IMR-90 (cell line): ENCODE measurements around the gene IQUB. TPM values are rescaled to one million over a fixed set of nuclear protein-coding genes. Genes with fewer than 3 reads are reported as not detected.
A peak's percentile ranks its signal among the peaks of the same experiment; 100 is the strongest.

Experiments
- ATAC-seq: fragments of 200-7000 bp; cut with Tn5 transposase; 2 replicates; pipeline ENCODE4 v1.9.1; 2020; ENCODE audit warnings: low read depth, mild to moderate bottlenecking, moderate library complexity
- BruUV-seq: library from RNA; stranded (reverse); fragments of 400-500 nt; replicated peaks from 2 replicates; lab custom pipeline; 2021; lab: Mats Ljungman, UMichigan
- CTCF ChIA-PET: fragments of 300-600 bp; formaldehyde crosslinking; extraction: SDS; loops from one replicate; lab custom pipeline; 2021; ENCODE audit warnings: antibody characterized with exemption; lab: Yijun Ruan, JAX
- POLR2A ChIA-PET: fragments of 300-600 bp; sonication (Branson Sonifier 250); formaldehyde crosslinking; loops from one replicate; lab custom pipeline; 2022; ENCODE audit warnings: antibody characterized with exemption; ENCODE audit not compliant: unreplicated experiment; lab: Charles Lee
- DNase-seq: peaks from one replicate; pipeline ENCODE4 v3.0.0; 2013
- H2AFZ ChIP-seq: replicated peaks from 2 replicates; pipeline ENCODE3; 2013; ENCODE audit warnings: low read length, mild to moderate bottlenecking; ENCODE audit not compliant: poor library complexity
- H2AK5ac ChIP-seq: 2 replicates; pipeline ENCODE4 v1.6.1; 2013; ENCODE audit warnings: low read depth, low read length, inconsistent platforms
- H2AK9ac ChIP-seq: replicated peaks from 2 replicates; pipeline ENCODE3; 2013; ENCODE audit warnings: mild to moderate bottlenecking, low read depth, low read length, moderate library complexity; ENCODE audit not compliant: poor library complexity
- H2BK120ac ChIP-seq: 2 replicates; pipeline ENCODE4 v1.6.1; 2013; ENCODE audit warnings: low read depth, low read length, inconsistent platforms
- H2BK15ac ChIP-seq: 3 replicates; pipeline ENCODE4 v1.6.1; 2013; ENCODE audit warnings: low read depth, low read length, inconsistent platforms
- H2BK20ac ChIP-seq: 2 replicates; pipeline ENCODE4 v1.6.1; 2013; ENCODE audit warnings: low read depth, mild to moderate bottlenecking, inconsistent platforms, low read length, moderate library complexity
- H2BK5ac ChIP-seq: 2 replicates; pipeline ENCODE4 v1.6.1; 2013; ENCODE audit warnings: mild to moderate bottlenecking, low read depth, low read length, inconsistent platforms; ENCODE audit not compliant: poor library complexity, severe bottlenecking
- H3K14ac ChIP-seq: replicated peaks from 2 replicates; pipeline ENCODE4 v1.6.1; 2013; ENCODE audit warnings: low read depth, low read length, inconsistent platforms
- H3K18ac ChIP-seq: 2 replicates; pipeline ENCODE4 v1.6.1; 2013; ENCODE audit warnings: low read depth, low read length, control low read depth
- H3K23ac ChIP-seq: 2 replicates; pipeline ENCODE4 v1.6.1; 2013; ENCODE audit warnings: low read depth, low read length, inconsistent platforms
- H3K27ac ChIP-seq: 2 replicates; pipeline ENCODE4 v1.5.1; 2013; ENCODE audit warnings: mild to moderate bottlenecking, control low read depth, low read length; ENCODE audit not compliant: insufficient read depth
- H3K27me3 ChIP-seq: 2 replicates; pipeline ENCODE4 v1.6.1; 2013; ENCODE audit warnings: low read length; ENCODE audit not compliant: control insufficient read depth, insufficient read depth
- H3K36me3 ChIP-seq: 2 replicates; pipeline ENCODE4 v1.6.1; 2013; ENCODE audit warnings: low read length, mixed read lengths; ENCODE audit not compliant: control insufficient read depth, insufficient read depth
- H3K4ac ChIP-seq: 2 replicates; pipeline ENCODE4 v1.6.1; 2013; ENCODE audit warnings: low read depth, low read length, inconsistent platforms
- H3K4me1 ChIP-seq: 2 replicates; pipeline ENCODE4 v1.6.1; 2013; ENCODE audit warnings: low read length, mixed read lengths; ENCODE audit not compliant: control insufficient read depth, insufficient read depth
- H3K4me2 ChIP-seq: 2 replicates; pipeline ENCODE4 v1.6.1; 2013; ENCODE audit warnings: low read depth, mild to moderate bottlenecking, control low read depth, low read length, moderate library complexity
- H3K4me3 ChIP-seq: 2 replicates; pipeline ENCODE4 v1.5.1; 2013; ENCODE audit warnings: low read depth, mild to moderate bottlenecking, control low read depth, low read length, moderate library complexity; ENCODE audit not compliant: insufficient read depth
- H3K56ac ChIP-seq: 2 replicates; pipeline ENCODE4 v1.6.1; 2013; ENCODE audit warnings: low read length, inconsistent platforms; ENCODE audit not compliant: insufficient read depth; ENCODE audit errors: extremely low read depth
- H3K79me1 ChIP-seq, 2 experiments: 2 replicates each; pipeline ENCODE4 v1.6.1; 2013; ENCODE audit warnings: low read length in 2 of 2, inconsistent platforms in 1 of 2, low read depth in 1 of 2
- H3K9ac ChIP-seq: 2 replicates; pipeline ENCODE4 v1.6.1; 2013; ENCODE audit warnings: low read depth, low read length, control low read depth
- H3K9me1 ChIP-seq: 2 replicates; pipeline ENCODE4 v1.6.1; 2013; ENCODE audit warnings: low read length, inconsistent platforms; ENCODE audit not compliant: insufficient read depth
- H3K9me3 ChIP-seq: 2 replicates; pipeline ENCODE4 v1.6.1; 2013; ENCODE audit warnings: low read length; ENCODE audit not compliant: control insufficient read depth, insufficient read depth
- H4K20me1 ChIP-seq: 2 replicates; pipeline ENCODE4 v1.6.1; 2013; ENCODE audit warnings: low read length, inconsistent platforms; ENCODE audit not compliant: insufficient read depth
- H4K5ac ChIP-seq: 2 replicates; pipeline ENCODE4 v1.6.1; 2013; ENCODE audit warnings: mild to moderate bottlenecking, low read depth, low read length, control low read depth
- H4K8ac ChIP-seq, 2 experiments: 2 replicates each; pipeline ENCODE4 v1.6.1; 2013; ENCODE audit warnings: low read depth in 2 of 2, low read length in 2 of 2, control low read depth in 1 of 2, inconsistent platforms in 1 of 2
- H4K91ac ChIP-seq: 2 replicates; pipeline ENCODE4 v1.6.1; 2013; ENCODE audit warnings: low read depth, low read length, inconsistent platforms; ENCODE audit not compliant: insufficient read depth
- CTCF ChIP-seq: conservative IDR thresholded peaks from 2 replicates; pipeline ENCODE4 v1.5.1; 2012; ENCODE audit warnings: mild to moderate bottlenecking, low read depth, low read length, improper control_type of control experiment
- USF2 ChIP-seq: fragments of 150-350 bp; IDR thresholded peaks from 2 replicates; pipeline ENCODE4 v1.6.1; 2017; ENCODE audit warnings: mild to moderate bottlenecking, antibody characterized with exemption, low read length, low read depth
- WGBS, 2 experiments: methylation state at CpG; one replicate each; pipeline versions ENCODE4 v1.1.5 to v1.1.7; 2013; ENCODE audit warnings: missing lambda C conversion rate in 2 of 2; ENCODE audit not compliant: insufficient read length in 1 of 2; ENCODE audit errors: extremely low coverage in 2 of 2; 5-methylcytosine and 5-hydroxymethylcytosine counted together
- dilution Hi-C: fragments of 300-500 bp; cut with HindIII; formaldehyde crosslinking; loops from one replicate; pipeline ENCODE4 v1.14.3; 2018; ENCODE audit warnings: low sequenced_read_pairs; ENCODE audit not compliant: unreplicated experiment
- in situ Hi-C: fragments of 300-500 bp; cut with MboI; formaldehyde crosslinking; loops from 3 replicates; pipeline ENCODE4 v1.14.3; 2019; ENCODE audit warnings: low sequenced_read_pairs, inconsistent platforms, mixed read lengths
- intact Hi-C: fragments of 100-400 bp; cut with micrococcal nuclease; formaldehyde crosslinking; loops from 2 replicates; pipeline ENCODE4 v1.10.0; 2022
- polyA plus RNA-seq, 3 experiments: library from polyadenylated mRNA; depleted of rRNA; stranded (reverse); fragments of >200 nt; gene quantifications; 2 replicates each; pipeline ENCODE4 v1.2.3, GENCODE V29; 2012; ENCODE audit warnings: low replicate concordance in 1 of 3
- total RNA-seq: library from RNA; depleted of rRNA; stranded (reverse); fragments of >200 nt; gene quantifications from 2 replicates; pipeline ENCODE4 v1.2.3, GENCODE V29; 2012

The IQUB gene
- total and polyA plus RNA-seq, 2 of the 4 experiments (the other 2 are of a cell fraction): 0.05 to 0.18 TPM

GRCh38 chr7:123538189-123538714, 3.9 kb upstream of the IQUB start (continued):
- TF ChIP-seq CTCF: no peak

- H4K20me1 ChIP-seq: no peaks in the 10 kb centered on the region
- H2AK9ac ChIP-seq: no peak overlapping the region
- H4K8ac ChIP-seq: no peak overlapping the region
- no peak overlapping the region for H4K5ac ChIP-seq
- H3K79me1 ChIP-seq: no peaks in the 10 kb centered on the region
- H3K4ac ChIP-seq: no peak overlapping the region
- no peaks in the 10 kb centered on the region for H3K9me1 ChIP-seq
- no TSS peak for BruUV-seq
- H3K9me3 ChIP-seq: no peaks in the 10 kb centered on the region
- CTCF ChIA-PET: interaction anchor here (0.6 kb wide), 1 partner anchor 21 kb away, joined by 3 read pairs; the partner anchor contains the start of gene NDUFA5
- peaks cover 5% of the 10 kb centered on the region; the same call in 1 of the 2 replicates for H3K4me1 ChIP-seq
- 100% methylated on average over 2 of the region's 3 CpGs; no CpG with 5 or more reads in 1 of the 2 experiments for WGBS, 2 experiments
- POLR2A ChIA-PET: no interaction called here
- no peaks in the 10 kb centered on the region for H3K27me3 ChIP-seq
- H3K56ac ChIP-seq: no peak overlapping the region
- no peak overlapping the region for H2AFZ ChIP-seq
- no peak overlapping the region for H2BK120ac ChIP-seq
- no peak overlapping the region for H3K18ac ChIP-seq
- no peak for ATAC-seq
- no peak for TF ChIP-seq USF2
- peak; percentile 41 for TF ChIP-seq CTCF
- dilution Hi-C loops (no loop called here), intact Hi-C loops (loop anchor here (2.0 kb wide), 1 partner anchor 42 kb away; no protein-coding TSS in a partner anchor), in situ Hi-C loops (no loop called here)
- H2BK20ac ChIP-seq: no peak overlapping the region
- H3K23ac ChIP-seq: no peak overlapping the region
- H2BK15ac ChIP-seq: no peak overlapping the region
- no peaks in the 10 kb centered on the region for H3K36me3 ChIP-seq
- no peak overlapping the region for H4K91ac ChIP-seq
- no peak overlapping the region for H2AK5ac ChIP-seq
- H3K4me2 ChIP-seq: no peak overlapping the region
- no peak overlapping the region for H3K14ac ChIP-seq
- no peak overlapping the region for H2BK5ac ChIP-seq
- no peak overlapping the region for H3K9ac ChIP-seq
- peak; percentile 22 for DNase-seq
- no peak overlapping the region for H3K27ac ChIP-seq
- H3K4me3 ChIP-seq: no peak overlapping the region
Measured at GRCh38 chr7:123537026-123537642, 2.7 kb upstream of the IQUB start.
